Neural progenitor cell (in vitro differentiated cells): Measurements from ENCODE around the gene SERPINB11.

Experiments
- CTCF ChIP-seq: fragments of 200-600 bp; sonication (generic); IDR thresholded peaks from 2 replicates; pipeline ENCODE4 v1.5.1; 2017; ENCODE audit warnings: antibody characterized with exemption, mild to moderate bottlenecking
- EZH2 ChIP-seq: fragments of 200-600 bp; sonication (generic); IDR thresholded peaks from 2 replicates; pipeline ENCODE4 v1.6.1; 2017; ENCODE audit warnings: antibody characterized with exemption, mild to moderate bottlenecking, moderate library complexity

- TF ChIP-seq EZH2 = no peak
- TF ChIP-seq CTCF = no peak
Measured at GRCh38 chr18:63747006-63747405, 44.2 kb downstream of the SERPINB11 start.
